ENCODE results near the gene ATP2B3. TPM values are rescaled to one million over a fixed set of nuclear protein-coding genes. Genes with fewer than 3 reads are reported as not detected.

Gene ATP2B3
- total and polyA plus RNA-seq, 9 of the 15 experiments (the other 6 are each of a cell fraction or from before 2014, with no cell fraction given), result 0.04 TPM; not detected in 8

DNA sequence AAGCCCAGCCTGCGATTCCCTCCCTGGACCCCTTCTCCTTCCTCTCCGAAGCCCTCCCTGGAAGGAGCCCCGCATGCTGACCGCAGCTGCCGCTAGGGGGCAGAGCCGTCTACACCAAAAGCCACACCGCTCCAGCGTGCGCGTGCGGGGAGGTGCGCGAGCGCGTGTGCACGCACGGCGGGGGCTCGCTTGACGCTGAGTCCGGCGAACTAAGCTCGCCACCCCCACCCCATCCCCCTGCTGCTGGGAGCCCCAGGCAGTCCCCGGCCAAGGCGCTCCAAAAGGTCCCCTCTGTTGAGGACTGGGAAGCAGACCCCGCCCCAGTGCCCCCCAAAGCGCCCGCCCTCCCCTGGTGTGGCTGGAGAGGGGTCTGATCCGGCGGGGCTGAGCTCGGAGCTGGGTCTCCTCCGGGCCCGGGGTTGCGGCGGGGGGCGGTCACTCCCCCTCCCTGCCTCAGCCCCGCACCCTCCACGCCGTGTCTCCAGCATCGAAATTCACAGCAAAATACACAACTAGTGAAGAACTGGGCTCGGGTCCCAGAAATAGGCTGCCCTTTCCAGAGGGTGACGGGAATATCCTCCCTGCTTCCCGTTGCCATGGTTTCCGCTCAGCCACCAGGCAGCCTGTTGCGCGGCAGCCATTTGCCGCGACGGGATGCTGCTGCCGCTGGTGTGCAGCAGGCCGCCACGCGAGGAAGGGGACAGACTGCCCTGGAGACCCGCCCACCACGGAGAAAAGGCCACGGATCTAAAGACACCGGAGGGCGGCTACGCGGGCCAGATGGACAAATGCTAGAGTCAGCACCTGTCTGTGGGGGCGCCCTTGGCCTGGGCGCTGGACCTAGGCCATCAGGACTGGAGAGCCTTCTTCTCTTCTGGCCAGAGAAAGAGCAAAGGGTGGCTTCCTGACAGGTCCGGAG, 92.7 kb downstream of the ATP2B3 start (continued):
- TF ChIP-seq, protein P1, sequence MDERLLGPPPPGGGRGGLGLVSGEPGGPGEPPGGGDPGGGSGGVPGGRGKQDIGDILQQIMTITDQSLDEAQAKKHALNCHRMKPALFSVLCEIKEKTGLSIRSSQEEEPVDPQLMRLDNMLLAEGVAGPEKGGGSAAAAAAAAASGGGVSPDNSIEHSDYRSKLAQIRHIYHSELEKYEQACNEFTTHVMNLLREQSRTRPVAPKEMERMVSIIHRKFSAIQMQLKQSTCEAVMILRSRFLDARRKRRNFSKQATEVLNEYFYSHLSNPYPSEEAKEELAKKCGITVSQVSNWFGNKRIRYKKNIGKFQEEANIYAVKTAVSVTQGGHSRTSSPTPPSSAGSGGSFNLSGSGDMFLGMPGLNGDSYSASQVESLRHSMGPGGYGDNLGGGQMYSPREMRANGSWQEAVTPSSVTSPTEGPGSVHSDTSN (CRISPR knock-in tag; IDR thresholded peaks at IDR 0.05; ENCODE audit: low read depth), result no peak
- TF ChIP-seq, protein P1 (tag; conservative IDR thresholded peaks at IDR 0.05; ENCODE audit: low read depth), result no peak
- TF ChIP-seq, protein P2, sequence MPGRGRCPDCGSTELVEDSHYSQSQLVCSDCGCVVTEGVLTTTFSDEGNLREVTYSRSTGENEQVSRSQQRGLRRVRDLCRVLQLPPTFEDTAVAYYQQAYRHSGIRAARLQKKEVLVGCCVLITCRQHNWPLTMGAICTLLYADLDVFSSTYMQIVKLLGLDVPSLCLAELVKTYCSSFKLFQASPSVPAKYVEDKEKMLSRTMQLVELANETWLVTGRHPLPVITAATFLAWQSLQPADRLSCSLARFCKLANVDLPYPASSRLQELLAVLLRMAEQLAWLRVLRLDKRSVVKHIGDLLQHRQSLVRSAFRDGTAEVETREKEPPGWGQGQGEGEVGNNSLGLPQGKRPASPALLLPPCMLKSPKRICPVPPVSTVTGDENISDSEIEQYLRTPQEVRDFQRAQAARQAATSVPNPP (IDR thresholded peaks at IDR 0.05; ENCODE audit: borderline replicate concordance, insufficient read depth, insufficient read length), result no peak
- TF ChIP-seq DNMT1 (IDR thresholded peaks at IDR 0.05) (no peak), ZNF121 (CRISPR knock-in tag; conservative IDR thresholded peaks at IDR 0.05) (no peak; the same call in 1 of the 2 replicates), ZEB2 (IDR thresholded peaks at IDR 0.05) (no peak), ZNF445 (CRISPR knock-in tag; IDR thresholded peaks at IDR 0.05; ENCODE audit: low read depth) (no peak), NFE2L1 (tag; IDR thresholded peaks at IDR 0.05; ENCODE audit: borderline replicate concordance, low read depth) (no peak), SETDB1 (IDR thresholded peaks at IDR 0.05; ENCODE audit: low read length) (no peak), POLR2AphosphoS2 (IDR thresholded peaks at IDR 0.05; ENCODE audit: low read length) (no peak), SMAD2 (IDR thresholded peaks at IDR 0.05; ENCODE audit: low read depth, low read length) (no peak), HDAC6 (IDR thresholded peaks at IDR 0.05; ENCODE audit: low read depth, low read length) (no peak), MYC (IDR thresholded peaks at IDR 0.05; ENCODE audit: low read depth, low read length) (peak; percentile 80), MYC (CRISPR knock-in tag; IDR thresholded peaks at IDR 0.05; ENCODE audit: borderline replicate concordance, low read depth) (no peak)
- TF ChIP-seq, protein P3, sequence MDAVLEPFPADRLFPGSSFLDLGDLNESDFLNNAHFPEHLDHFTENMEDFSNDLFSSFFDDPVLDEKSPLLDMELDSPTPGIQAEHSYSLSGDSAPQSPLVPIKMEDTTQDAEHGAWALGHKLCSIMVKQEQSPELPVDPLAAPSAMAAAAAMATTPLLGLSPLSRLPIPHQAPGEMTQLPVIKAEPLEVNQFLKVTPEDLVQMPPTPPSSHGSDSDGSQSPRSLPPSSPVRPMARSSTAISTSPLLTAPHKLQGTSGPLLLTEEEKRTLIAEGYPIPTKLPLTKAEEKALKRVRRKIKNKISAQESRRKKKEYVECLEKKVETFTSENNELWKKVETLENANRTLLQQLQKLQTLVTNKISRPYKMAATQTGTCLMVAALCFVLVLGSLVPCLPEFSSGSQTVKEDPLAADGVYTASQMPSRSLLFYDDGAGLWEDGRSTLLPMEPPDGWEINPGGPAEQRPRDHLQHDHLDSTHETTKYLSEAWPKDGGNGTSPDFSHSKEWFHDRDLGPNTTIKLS (IDR thresholded peaks at IDR 0.05; ENCODE audit: borderline replicate concordance, low read depth), result no peak
- TF ChIP-seq, protein P4, sequence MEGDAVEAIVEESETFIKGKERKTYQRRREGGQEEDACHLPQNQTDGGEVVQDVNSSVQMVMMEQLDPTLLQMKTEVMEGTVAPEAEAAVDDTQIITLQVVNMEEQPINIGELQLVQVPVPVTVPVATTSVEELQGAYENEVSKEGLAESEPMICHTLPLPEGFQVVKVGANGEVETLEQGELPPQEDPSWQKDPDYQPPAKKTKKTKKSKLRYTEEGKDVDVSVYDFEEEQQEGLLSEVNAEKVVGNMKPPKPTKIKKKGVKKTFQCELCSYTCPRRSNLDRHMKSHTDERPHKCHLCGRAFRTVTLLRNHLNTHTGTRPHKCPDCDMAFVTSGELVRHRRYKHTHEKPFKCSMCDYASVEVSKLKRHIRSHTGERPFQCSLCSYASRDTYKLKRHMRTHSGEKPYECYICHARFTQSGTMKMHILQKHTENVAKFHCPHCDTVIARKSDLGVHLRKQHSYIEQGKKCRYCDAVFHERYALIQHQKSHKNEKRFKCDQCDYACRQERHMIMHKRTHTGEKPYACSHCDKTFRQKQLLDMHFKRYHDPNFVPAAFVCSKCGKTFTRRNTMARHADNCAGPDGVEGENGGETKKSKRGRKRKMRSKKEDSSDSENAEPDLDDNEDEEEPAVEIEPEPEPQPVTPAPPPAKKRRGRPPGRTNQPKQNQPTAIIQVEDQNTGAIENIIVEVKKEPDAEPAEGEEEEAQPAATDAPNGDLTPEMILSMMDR (IDR thresholded peaks at IDR 0.05 in 2 of 3, conservative IDR thresholded peaks at IDR 0.05 in 1 of 3; ENCODE audit: insufficient read depth in 2 of 3, low read depth in 1 of 3, low read length in 3 of 3), result peak; percentile 77 to 90 (median 84)
- TF ChIP-seq, protein P5, sequence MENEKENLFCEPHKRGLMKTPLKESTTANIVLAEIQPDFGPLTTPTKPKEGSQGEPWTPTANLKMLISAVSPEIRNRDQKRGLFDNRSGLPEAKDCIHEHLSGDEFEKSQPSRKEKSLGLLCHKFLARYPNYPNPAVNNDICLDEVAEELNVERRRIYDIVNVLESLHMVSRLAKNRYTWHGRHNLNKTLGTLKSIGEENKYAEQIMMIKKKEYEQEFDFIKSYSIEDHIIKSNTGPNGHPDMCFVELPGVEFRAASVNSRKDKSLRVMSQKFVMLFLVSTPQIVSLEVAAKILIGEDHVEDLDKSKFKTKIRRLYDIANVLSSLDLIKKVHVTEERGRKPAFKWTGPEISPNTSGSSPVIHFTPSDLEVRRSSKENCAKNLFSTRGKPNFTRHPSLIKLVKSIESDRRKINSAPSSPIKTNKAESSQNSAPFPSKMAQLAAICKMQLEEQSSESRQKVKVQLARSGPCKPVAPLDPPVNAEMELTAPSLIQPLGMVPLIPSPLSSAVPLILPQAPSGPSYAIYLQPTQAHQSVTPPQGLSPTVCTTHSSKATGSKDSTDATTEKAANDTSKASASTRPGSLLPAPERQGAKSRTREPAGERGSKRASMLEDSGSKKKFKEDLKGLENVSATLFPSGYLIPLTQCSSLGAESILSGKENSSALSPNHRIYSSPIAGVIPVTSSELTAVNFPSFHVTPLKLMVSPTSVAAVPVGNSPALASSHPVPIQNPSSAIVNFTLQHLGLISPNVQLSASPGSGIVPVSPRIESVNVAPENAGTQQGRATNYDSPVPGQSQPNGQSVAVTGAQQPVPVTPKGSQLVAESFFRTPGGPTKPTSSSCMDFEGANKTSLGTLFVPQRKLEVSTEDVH (IDR thresholded peaks at IDR 0.05; ENCODE audit: low read depth, partially characterized antibody), result no peak

Data from K562 (cell line).